ENCODE results near the gene ZDHHC11B.
"Not testable (repeated sequence)": the region's sequence is repeated elsewhere in the genome, so short reads cannot be mapped to it uniquely, and the experiment has no call there.

- TF ChIP-seq POLR2AphosphoS5, CTCF, POLR2A (IDR thresholded peaks at IDR 0.05): not testable (repeated sequence)
These were observed 40.7 kb downstream of the ZDHHC11B start for GRCh38 chr5:743696-744404.
